ENCODE measurements around the gene MCCC2. TPM values are rescaled to one million over a fixed set of nuclear protein-coding genes. Genes with fewer than 3 reads are reported as not detected.

Gene MCCC2
- total and polyA plus RNA-seq, 8 donors, result 35.9 to 48.1 (median 43.2) TPM

DNA sequence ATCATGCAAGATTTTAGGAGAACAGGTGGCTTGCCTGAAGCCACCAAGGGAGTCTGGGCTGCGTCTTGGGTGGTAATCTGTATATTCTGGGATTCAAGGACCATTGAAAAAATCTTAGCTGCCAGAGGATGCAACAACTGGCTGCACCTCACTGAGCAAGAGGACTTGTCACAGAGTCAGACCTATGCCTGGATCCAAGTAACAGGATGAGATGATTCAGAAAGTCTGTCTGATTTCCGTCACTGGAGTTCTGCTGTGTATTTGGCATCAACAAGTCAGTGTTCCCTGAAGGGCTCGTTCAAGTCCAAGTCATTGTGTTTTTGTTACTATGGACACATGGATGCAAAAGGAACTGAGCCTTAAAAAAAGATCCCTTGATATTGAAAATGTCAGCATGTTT lies 94.2 kb downstream of the MCCC2 start:
- ATAC-seq, result no peak
- DNase-seq, result no peak
- H3K27me3 ChIP-seq, result peaks cover 0 to 4% of the 10 kb centered on the region in 2 donors
- peaks cover 0 to 9% of the 10 kb centered on the region in 2 donors for H3K9me3 ChIP-seq
- no peaks in the 10 kb centered on the region for H3K4me1 ChIP-seq
- H3K27ac ChIP-seq, result no peak overlapping the region
- intact Hi-C loops (cut with DNase I), result no loop called here
- no peak overlapping the region for H3K4me3 ChIP-seq
- TF ChIP-seq, protein P1, sequence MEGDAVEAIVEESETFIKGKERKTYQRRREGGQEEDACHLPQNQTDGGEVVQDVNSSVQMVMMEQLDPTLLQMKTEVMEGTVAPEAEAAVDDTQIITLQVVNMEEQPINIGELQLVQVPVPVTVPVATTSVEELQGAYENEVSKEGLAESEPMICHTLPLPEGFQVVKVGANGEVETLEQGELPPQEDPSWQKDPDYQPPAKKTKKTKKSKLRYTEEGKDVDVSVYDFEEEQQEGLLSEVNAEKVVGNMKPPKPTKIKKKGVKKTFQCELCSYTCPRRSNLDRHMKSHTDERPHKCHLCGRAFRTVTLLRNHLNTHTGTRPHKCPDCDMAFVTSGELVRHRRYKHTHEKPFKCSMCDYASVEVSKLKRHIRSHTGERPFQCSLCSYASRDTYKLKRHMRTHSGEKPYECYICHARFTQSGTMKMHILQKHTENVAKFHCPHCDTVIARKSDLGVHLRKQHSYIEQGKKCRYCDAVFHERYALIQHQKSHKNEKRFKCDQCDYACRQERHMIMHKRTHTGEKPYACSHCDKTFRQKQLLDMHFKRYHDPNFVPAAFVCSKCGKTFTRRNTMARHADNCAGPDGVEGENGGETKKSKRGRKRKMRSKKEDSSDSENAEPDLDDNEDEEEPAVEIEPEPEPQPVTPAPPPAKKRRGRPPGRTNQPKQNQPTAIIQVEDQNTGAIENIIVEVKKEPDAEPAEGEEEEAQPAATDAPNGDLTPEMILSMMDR (IDR thresholded peaks at IDR 0.05), result no peak
- no peaks in the 10 kb centered on the region for H3K36me3 ChIP-seq

DNA sequence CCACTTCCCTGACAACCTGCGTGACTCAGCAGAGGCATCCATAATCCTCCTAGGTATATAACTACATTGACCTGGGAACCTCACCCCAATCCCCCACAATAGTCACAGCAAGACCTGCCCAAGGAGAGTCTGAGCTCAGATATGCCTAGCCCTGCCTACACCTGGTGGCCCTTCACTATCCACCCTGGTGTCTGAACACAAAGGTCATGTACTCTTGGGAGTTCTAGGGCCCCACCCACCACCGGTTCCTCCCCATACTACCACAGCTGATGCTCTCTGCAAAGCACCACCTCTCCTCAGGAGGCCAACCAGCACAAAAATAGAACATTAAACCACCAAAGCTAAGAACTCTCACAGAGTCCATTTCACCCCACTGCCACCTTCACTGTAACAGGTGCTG lies 97.2 kb downstream of the MCCC2 start:
- TF ChIP-seq, protein P1 (IDR thresholded peaks at IDR 0.05), result no peak
- Histone ChIP-seq H3K4me1 (no peaks in the 10 kb centered on the region), H3K27me3 (no peaks in the 10 kb centered on the region), H3K9me3 (peaks cover 0 to 9% of the 10 kb centered on the region in 2 donors), H3K4me3 (no peak overlapping the region), H3K36me3 (no peaks in the 10 kb centered on the region), H3K27ac (no peak overlapping the region)
- no peak for DNase-seq
- intact Hi-C loops (cut with DNase I), result no loop called here
- ATAC-seq, result no peak

DNA sequence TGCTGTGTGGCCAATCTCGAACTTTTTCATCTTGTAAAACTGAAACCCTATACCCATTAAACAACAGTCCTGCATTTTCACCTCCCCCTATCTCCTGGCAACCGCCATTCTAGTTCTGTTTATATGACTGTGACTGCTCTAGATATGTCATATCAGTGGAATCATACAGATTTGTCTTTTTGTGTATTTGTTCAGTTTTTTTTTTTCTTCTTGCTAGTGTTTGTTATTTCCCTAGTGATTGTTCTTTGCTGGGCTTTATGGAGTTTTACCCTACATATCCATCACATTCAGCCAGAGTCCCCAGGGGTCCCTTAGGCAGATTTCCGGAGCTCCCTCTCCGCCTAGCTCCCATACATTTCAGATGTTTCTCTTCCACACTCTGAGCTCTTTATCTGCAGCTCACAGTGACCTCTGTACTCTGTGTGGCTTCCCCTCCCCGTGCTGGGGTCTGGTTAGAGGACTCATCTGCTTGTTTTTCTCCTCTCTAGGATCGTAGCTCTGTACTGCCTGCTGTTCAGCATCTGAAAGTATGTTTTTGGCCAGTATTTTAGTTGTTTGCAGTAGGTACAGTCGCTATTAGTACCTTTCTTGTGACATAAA lies 106.8 kb downstream of the MCCC2 start:
- ATAC-seq (no peak), DNase-seq (peak in 2 of 4 donors; percentile 4 to 10)
- no peak overlapping the region for H3K4me3 ChIP-seq
- H3K4me1 ChIP-seq, result no peaks in the 10 kb centered on the region
- H3K27me3 ChIP-seq, result no peaks in the 10 kb centered on the region
- H3K27ac ChIP-seq, result no peak overlapping the region
- H3K9me3 ChIP-seq, result no peaks in the 10 kb centered on the region
- H3K36me3 ChIP-seq, result no peaks in the 10 kb centered on the region
- TF ChIP-seq, protein P1 (IDR thresholded peaks at IDR 0.05), result no peak
- intact Hi-C loops (cut with DNase I), result no loop called here

DNA sequence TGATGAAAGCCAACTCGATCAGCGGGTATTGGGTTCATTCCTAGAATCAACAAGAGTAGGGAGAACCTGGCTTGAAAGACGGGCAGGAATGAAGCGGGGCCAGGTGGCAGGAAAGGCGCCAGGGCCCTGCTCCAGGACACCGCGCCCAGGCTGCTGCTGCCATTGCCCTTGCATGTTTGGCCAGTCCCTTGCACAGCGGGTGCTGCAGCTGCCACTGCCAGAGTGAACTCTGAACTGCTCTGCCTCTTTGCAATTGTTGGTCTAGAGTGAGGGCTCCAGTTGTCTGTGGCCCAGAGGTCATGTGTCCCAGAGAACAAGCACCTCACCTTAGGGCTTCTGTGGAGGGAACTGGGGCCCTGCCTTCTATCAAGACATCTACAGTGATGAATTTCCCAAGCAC lies 107.9 kb downstream of the MCCC2 start:
- DNase-seq (peak in 1 of 4 donors; percentile 68), ATAC-seq (no peak)
- Histone ChIP-seq H3K4me1 (no peaks in the 10 kb centered on the region), H3K27ac (no peak overlapping the region), H3K27me3 (no peaks in the 10 kb centered on the region), H3K9me3 (no peaks in the 10 kb centered on the region), H3K36me3 (no peaks in the 10 kb centered on the region), H3K4me3 (no peak overlapping the region)
- intact Hi-C loops (cut with DNase I), result no loop called here
- TF ChIP-seq, protein P1 (IDR thresholded peaks at IDR 0.05), result no peak

DNA sequence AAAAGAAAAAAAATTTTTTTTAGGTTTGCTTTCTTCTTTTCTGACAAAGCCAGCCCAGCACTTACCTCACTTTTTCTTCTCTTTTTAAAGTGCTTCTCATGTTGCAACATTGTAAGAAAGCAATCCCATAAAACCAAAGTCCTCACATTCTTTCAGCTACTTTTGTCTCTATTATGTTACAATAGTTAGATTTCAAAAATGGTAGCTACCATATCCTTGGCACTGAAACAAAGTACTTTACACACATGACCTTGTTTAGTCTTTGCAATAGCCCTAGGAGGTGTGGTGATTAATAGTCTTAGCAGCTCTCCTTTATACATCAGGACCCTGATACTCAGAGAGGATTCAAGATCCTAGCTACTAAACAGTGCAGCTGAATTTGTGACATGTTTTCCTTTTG lies 108.5 kb downstream of the MCCC2 start:
- no peak overlapping the region for H3K27ac ChIP-seq
- H3K27me3 ChIP-seq, result no peaks in the 10 kb centered on the region
- H3K36me3 ChIP-seq, result no peaks in the 10 kb centered on the region
- H3K4me1 ChIP-seq, result no peaks in the 10 kb centered on the region
- ATAC-seq (no peak), DNase-seq (no peak)
- TF ChIP-seq, protein P1 (IDR thresholded peaks at IDR 0.05), result no peak
- H3K4me3 ChIP-seq, result no peak overlapping the region
- no peaks in the 10 kb centered on the region for H3K9me3 ChIP-seq
- intact Hi-C loops (cut with DNase I), result no loop called here

All from left lung (tissue), 10 donors.